Measurements from ENCODE around the gene CYLD. TPM values are rescaled to one million over a fixed set of nuclear protein-coding genes. Genes with fewer than 3 reads are reported as not detected.

CYLD gene
- total RNA-seq, 1 experiment from 2014 or later = 12.5 TPM

DNA sequence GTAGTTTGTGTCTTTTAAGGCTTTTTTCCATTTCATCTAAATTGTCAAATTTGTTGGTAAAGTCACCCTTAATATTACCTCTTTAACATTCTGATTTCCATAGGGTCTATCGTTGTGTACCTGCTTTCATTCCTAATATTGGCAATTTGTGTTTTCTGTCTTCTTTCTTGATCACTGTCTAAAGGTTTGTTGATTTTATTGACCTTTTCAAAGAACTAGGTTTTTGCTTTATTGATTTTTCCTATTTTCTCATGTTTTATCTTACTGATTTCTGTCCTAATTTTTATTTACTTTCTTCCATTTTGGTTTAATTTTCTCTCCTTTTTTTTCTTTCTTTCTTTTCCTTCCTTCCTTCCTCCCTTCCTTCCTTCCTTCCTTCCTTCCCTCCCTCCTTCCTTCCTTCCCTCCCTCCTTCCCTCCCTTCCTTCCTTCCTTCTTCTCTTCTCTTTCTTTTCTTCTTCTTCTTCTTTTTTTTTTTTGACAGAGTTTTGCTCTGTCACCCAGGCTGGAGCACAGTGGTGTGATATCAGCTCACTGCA, 86.3 kb downstream of the CYLD start:
- H2BK120ac ChIP-seq (ENCODE audit: low read depth, low read length, poor library complexity, severe bottlenecking) = no peak overlapping the region
- H4K8ac ChIP-seq (replicated peaks; ENCODE audit: insufficient read length, low read depth, low read length) = no peak overlapping the region
- H2BK5ac ChIP-seq (ENCODE audit: insufficient read length, low read length) = no peak overlapping the region
- H3K79me1 ChIP-seq (ENCODE audit: insufficient read depth, low read depth, low read length, poor library complexity, severe bottlenecking) = no peaks in the 10 kb centered on the region
- no peaks in the 10 kb centered on the region for H3K23me2 ChIP-seq (ENCODE audit: insufficient read length, low read depth, low read length, poor library complexity, severe bottlenecking)
- H4K5ac ChIP-seq (ENCODE audit: insufficient read length, low read depth, low read length) = no peak overlapping the region
- no peaks in the 10 kb centered on the region for H3K79me2 ChIP-seq (ENCODE audit: insufficient read depth, low read length)
- no peaks in the 10 kb centered on the region for H3K4me1 ChIP-seq (ENCODE audit: insufficient read depth, low read length)
- H3T11ph ChIP-seq (ENCODE audit: low read length) = no peak overlapping the region
- H2AK5ac ChIP-seq (ENCODE audit: insufficient read length, low read length) = no peak overlapping the region
- WGBS (ENCODE audit: extremely low coverage, insufficient read length, low lambda C conversion rate) = no CpG with 5 or more reads among the region's 1 CpG
- no peaks in the 10 kb centered on the region for H4K20me1 ChIP-seq (ENCODE audit: control insufficient read depth, insufficient read depth, insufficient read length)
- DNase-seq = no peak
- H3K56ac ChIP-seq (ENCODE audit: insufficient read length, low read depth, low read length) = no peak overlapping the region
- H3K9ac ChIP-seq (ENCODE audit: extremely low read depth, insufficient read length, low read length) = no peak overlapping the region
- H2BK12ac ChIP-seq (ENCODE audit: insufficient read length, low read depth, low read length) = no peak overlapping the region
- no peak overlapping the region for H3K18ac ChIP-seq (ENCODE audit: insufficient read length, low read depth, low read length)
- H2BK15ac ChIP-seq (ENCODE audit: low read depth, low read length) = no peak overlapping the region
- peaks cover 0 to 4% (median 0%) of the 10 kb centered on the region in 3 experiments; a peak in 2 of 7 replicates for H3K36me3 Mint-ChIP-seq (ENCODE audit: insufficient read depth in 1 of 3, low read depth in 3 of 3)
- H3K23ac ChIP-seq (ENCODE audit: insufficient read length, low read depth, low read length) = no peak overlapping the region
- no peaks in the 10 kb centered on the region for H3K9me3 ChIP-seq (ENCODE audit: control insufficient read depth, low read depth, low read length)
- no peak overlapping the region for H4K91ac ChIP-seq (ENCODE audit: insufficient read length, low read depth, low read length)
- H3K27me3 Mint-ChIP-seq (ENCODE audit: low read depth) = peaks cover 6% of the 10 kb centered on the region
- no peak overlapping the region for H2BK20ac ChIP-seq (ENCODE audit: low read depth, low read length, poor library complexity, severe bottlenecking)
- TF ChIP-seq, protein P1, sequence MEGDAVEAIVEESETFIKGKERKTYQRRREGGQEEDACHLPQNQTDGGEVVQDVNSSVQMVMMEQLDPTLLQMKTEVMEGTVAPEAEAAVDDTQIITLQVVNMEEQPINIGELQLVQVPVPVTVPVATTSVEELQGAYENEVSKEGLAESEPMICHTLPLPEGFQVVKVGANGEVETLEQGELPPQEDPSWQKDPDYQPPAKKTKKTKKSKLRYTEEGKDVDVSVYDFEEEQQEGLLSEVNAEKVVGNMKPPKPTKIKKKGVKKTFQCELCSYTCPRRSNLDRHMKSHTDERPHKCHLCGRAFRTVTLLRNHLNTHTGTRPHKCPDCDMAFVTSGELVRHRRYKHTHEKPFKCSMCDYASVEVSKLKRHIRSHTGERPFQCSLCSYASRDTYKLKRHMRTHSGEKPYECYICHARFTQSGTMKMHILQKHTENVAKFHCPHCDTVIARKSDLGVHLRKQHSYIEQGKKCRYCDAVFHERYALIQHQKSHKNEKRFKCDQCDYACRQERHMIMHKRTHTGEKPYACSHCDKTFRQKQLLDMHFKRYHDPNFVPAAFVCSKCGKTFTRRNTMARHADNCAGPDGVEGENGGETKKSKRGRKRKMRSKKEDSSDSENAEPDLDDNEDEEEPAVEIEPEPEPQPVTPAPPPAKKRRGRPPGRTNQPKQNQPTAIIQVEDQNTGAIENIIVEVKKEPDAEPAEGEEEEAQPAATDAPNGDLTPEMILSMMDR (conservative IDR thresholded peaks at IDR 0.05) = no peak
- H3K27me3 ChIP-seq (ENCODE audit: insufficient read depth, low read length) = no peaks in the 10 kb centered on the region
- no peak overlapping the region for H2AFZ ChIP-seq (ENCODE audit: low read length)
- no peak overlapping the region for H3K4me2 ChIP-seq (ENCODE audit: insufficient read depth, insufficient read length, low read length)
- H3K14ac ChIP-seq (ENCODE audit: insufficient read depth, low read length) = no peak overlapping the region
- no peak overlapping the region for H3K27ac Mint-ChIP-seq
- H3K4me3 Mint-ChIP-seq = no peak overlapping the region
- peaks cover 6 to 7% of the 10 kb centered on the region in 2 experiments; a peak in 3 of 5 replicates for H3K9me3 Mint-ChIP-seq
- no peak overlapping the region for H3K27ac ChIP-seq (ENCODE audit: insufficient read length, low read depth, low read length)
- peaks cover 6% of the 10 kb centered on the region in 2 experiments; a peak in 2 of 4 replicates for H3K4me1 Mint-ChIP-seq
- no peak overlapping the region for H3K4ac ChIP-seq (ENCODE audit: low read depth, low read length)

Data from H9 (cell line).